GM12872 (cell line): Measurements from ENCODE around the gene PPP1R12C.

Experiments
- CTCF ChIP-seq: IDR thresholded peaks from 3 replicates; pipeline ENCODE4 v1.5.1; 2011; ENCODE audit warnings: low read depth, mild to moderate bottlenecking, low read length, moderate library complexity; ENCODE audit not compliant: insufficient read depth

The PPP1R12C gene

GRCh38 chr19:55116859-55117662 lies at the start of gene PPP1R12C:
PPP1R12C (minus strand) TSS chr19:55117637; CDS start chr19:55117543, 94 bp downstream.
- no peak for TF ChIP-seq CTCF

- no peak for TF ChIP-seq CTCF
These were observed 49.3 kb upstream of the PPP1R12C start, which contains the start of gene DNAAF3 for GRCh38 chr19:55166530-55167268. DNAAF3 (minus strand) TSS chr19:55166613; CDS start chr19:55166413, 200 bp downstream.

- TF ChIP-seq CTCF = no peak
These were observed 48.6 kb upstream of the PPP1R12C start for GRCh38 chr19:55165952-55166529.

GRCh38 chr19:55161571-55162322 lies 44.3 kb upstream of the PPP1R12C start:
- no peak for TF ChIP-seq CTCF

GRCh38 chr19:55160986-55161365 lies 43.5 kb upstream of the PPP1R12C start:
- no peak for TF ChIP-seq CTCF

- TF ChIP-seq CTCF = peak; percentile 91
These were observed 42.9 kb upstream of the PPP1R12C start for GRCh38 chr19:55160128-55160985.
